Endothelial cell of umbilical vein (primary cell): ENCODE data around the gene SPDYC. TPM values are rescaled to one million over a fixed set of nuclear protein-coding genes. Genes with fewer than 3 reads are reported as not detected.

ENCODE experiments used
- BruUV-seq: library from RNA; stranded (reverse); fragments of 400-500 nt; replicated peaks from 2 replicates; lab custom pipeline; 2021; lab: Mats Ljungman, UMichigan
- CTCF ChIA-PET: fragments of 300-600, 350-600 bp; sonication (Branson Sonifier 250); formaldehyde crosslinking; loops from one replicate; lab custom pipeline; 2021; ENCODE audit warnings: antibody characterized with exemption, inconsistent platforms; lab: Charles Lee
- POLR2A ChIA-PET: fragments of 300-600, 350-600 bp; sonication (Branson Sonifier 250); formaldehyde crosslinking; loops from one replicate; lab custom pipeline; 2021; ENCODE audit warnings: antibody characterized with exemption, inconsistent platforms; lab: Charles Lee
- DNase-seq: peaks from one replicate; pipeline ENCODE4 v3.0.0-alpha.2; 2011; ENCODE audit warnings: low read depth, low spot score
- FAIRE-seq: peaks from 2 replicates; lab custom pipeline; 2011; peaks lifted over from hg19 to GRCh38; lab: Jason Lieb, UNC
- H2AFZ ChIP-seq: 2 replicates; pipeline ENCODE4 v1.6.0; 2012; ENCODE audit warnings: low read depth, low read length, control low read depth, inconsistent platforms
- H3K27ac ChIP-seq: 2 replicates; pipeline ENCODE4 v1.5.1; 2011; ENCODE audit warnings: low read depth, mild to moderate bottlenecking, control low read depth, low read length, moderate library complexity; ENCODE audit not compliant: insufficient read depth
- H3K27me3 ChIP-seq, 2 experiments: 2 replicates each; pipeline versions ENCODE4 v1.6.0 to v1.6.1; 2011; ENCODE audit warnings: low read length in 2 of 2, mixed read lengths in 1 of 2; ENCODE audit not compliant: control insufficient read depth in 2 of 2, insufficient read depth in 2 of 2
- H3K36me3 ChIP-seq, 2 experiments: 2 replicates in 1 of 2; 3 replicates in 1 of 2; pipeline ENCODE4 v1.5.1; 2011; ENCODE audit warnings: low read length in 2 of 2, mild to moderate bottlenecking in 1 of 2, moderate library complexity in 1 of 2; ENCODE audit not compliant: control insufficient read depth in 2 of 2, insufficient read depth in 2 of 2; ENCODE audit errors: extremely low read depth in 1 of 2
- H3K4me1 ChIP-seq: 3 replicates; pipeline ENCODE4 v1.5.1; 2011; ENCODE audit warnings: mild to moderate bottlenecking, low read length; ENCODE audit not compliant: control insufficient read depth, insufficient read depth; ENCODE audit errors: extremely low read depth
- H3K4me2 ChIP-seq: 2 replicates; pipeline ENCODE4 v1.6.1; 2011; ENCODE audit warnings: low read length, control low read depth, mixed read lengths; ENCODE audit not compliant: insufficient read depth
- H3K4me3 ChIP-seq, 3 experiments: fragments of 200-600 bp in 1 of 3; sonication (generic), shearing (Covaris generic) in 1 of 3; replicated peaks in 1 of 3; 2 replicates each; pipeline ENCODE4 v1.5.1; 2011 to 2016; ENCODE audit warnings: control low read depth in 3 of 3, low read length in 3 of 3, mild to moderate bottlenecking in 2 of 3, inconsistent platforms in 1 of 3, low read depth in 1 of 3, moderate library complexity in 1 of 3; ENCODE audit not compliant: insufficient read depth in 1 of 3
- H3K79me2 ChIP-seq: 2 replicates; pipeline ENCODE4 v1.6.0; 2012; ENCODE audit warnings: low read length, inconsistent platforms; ENCODE audit not compliant: control insufficient read depth, insufficient read depth
- H3K9ac ChIP-seq: replicated peaks from 2 replicates; pipeline ENCODE3; 2011; ENCODE audit warnings: low read length, control low read depth; ENCODE audit not compliant: insufficient read depth; ENCODE audit errors: extremely low read depth
- H3K9me1 ChIP-seq: replicated peaks from 3 replicates; pipeline ENCODE4 v1.6.0; 2011; ENCODE audit warnings: mild to moderate bottlenecking, low read length; ENCODE audit not compliant: control insufficient read depth, insufficient read depth; ENCODE audit errors: extremely low read depth
- H3K9me3 ChIP-seq: replicated peaks from 2 replicates; pipeline ENCODE4 v1.5.1; 2012; ENCODE audit warnings: low read length, inconsistent platforms; ENCODE audit not compliant: control insufficient read depth, insufficient read depth
- H4K20me1 ChIP-seq: replicated peaks from 2 replicates; pipeline ENCODE3; 2011; ENCODE audit warnings: mild to moderate bottlenecking, low read length; ENCODE audit not compliant: control insufficient read depth, insufficient read depth; ENCODE audit errors: extremely low read depth
- CTCF ChIP-seq, 2 donors: IDR thresholded peaks; 1 replicate in 1 of 2; 2 replicates in 1 of 2; pipeline ENCODE4 v1.5.1; 2011; ENCODE audit warnings: low read length in 2 of 2, mild to moderate bottlenecking in 2 of 2, moderate library complexity in 2 of 2, control low read depth in 1 of 2, inconsistent platforms in 1 of 2, low read depth in 1 of 2; ENCODE audit not compliant: insufficient read depth in 1 of 2; ENCODE audit errors: extremely low read depth in 1 of 2
- EZH2 ChIP-seq: IDR thresholded peaks from 2 replicates; pipeline ENCODE4 v1.6.1; 2012; ENCODE audit warnings: borderline replicate concordance, low read depth, mild to moderate bottlenecking, moderate library complexity, low read length, inconsistent platforms; ENCODE audit not compliant: severe bottlenecking
- FOS ChIP-seq: IDR thresholded peaks from 2 replicates; pipeline ENCODE4 v1.6.1; 2011; ENCODE audit warnings: mild to moderate bottlenecking, low read length, moderate library complexity, borderline replicate concordance; ENCODE audit not compliant: insufficient read depth
- GATA2 ChIP-seq: IDR thresholded peaks from 2 replicates; pipeline ENCODE4 v1.7.0; 2011; ENCODE audit warnings: low read depth, mild to moderate bottlenecking, moderate library complexity, mixed read lengths, low read length; ENCODE audit not compliant: insufficient read length, insufficient read depth
- JUN ChIP-seq: IDR thresholded peaks from 2 replicates; pipeline ENCODE4 v1.6.1; 2011; ENCODE audit warnings: borderline replicate concordance, low read depth; ENCODE audit not compliant: insufficient read length, insufficient read depth
- MYC ChIP-seq: IDR thresholded peaks from one replicate; pipeline ENCODE4 v1.6.1; 2011; ENCODE audit warnings: mild to moderate bottlenecking, low read depth, low read length
- POLR2A ChIP-seq: IDR thresholded peaks from 2 replicates; pipeline ENCODE4 v1.6.1; 2012; ENCODE audit warnings: low read depth, mild to moderate bottlenecking, control low read depth, low read length
- POLR2AphosphoS5 ChIP-seq: IDR thresholded peaks from 2 replicates; pipeline ENCODE4 v1.6.1; 2012; ENCODE audit warnings: low read depth, mild to moderate bottlenecking, control low read depth, low read length, moderate library complexity; ENCODE audit not compliant: insufficient read depth
- dilution Hi-C: fragments of 300-500 bp; cut with MboI; formaldehyde crosslinking; loops from one replicate; pipeline ENCODE4 v1.15.0; 2019; ENCODE audit warnings: low sequenced_read_pairs; ENCODE audit not compliant: extremely low pct_ligation_motif_present
- intact Hi-C: fragments of 100-400 bp; cut with micrococcal nuclease; formaldehyde crosslinking; loops from one replicate; pipeline ENCODE4 v1.10.0; 2022
- polyA plus RNA-seq, 4 experiments: library from polyadenylated mRNA; depleted of rRNA in 3 of 4; stranded (reverse) in 3 of 4; unstranded in 1 of 4; fragments of >200 nt; gene quantifications; 2 replicates each; pipeline versions ENCODE4 v1.2.1 to v1.2.3, GENCODE V29; 2011 to 2012; ENCODE audit warnings: missing spikeins in 1 of 4
- total RNA-seq: library from RNA; stranded (reverse); gene quantifications from 2 replicates; pipeline ENCODE4 v1.2.3, GENCODE V29; 2021
- TF ChIP-seq, protein P1 (sequence below): IDR thresholded peaks from 2 replicates; pipeline ENCODE4 v1.6.1; 2011; ENCODE audit not compliant: insufficient read depth, insufficient read length

SPDYC gene
- total and polyA plus RNA-seq, 2 donors (not counting 3 experiments of a cell fraction or from before 2014, with no cell fraction given): not detected

DNA sequence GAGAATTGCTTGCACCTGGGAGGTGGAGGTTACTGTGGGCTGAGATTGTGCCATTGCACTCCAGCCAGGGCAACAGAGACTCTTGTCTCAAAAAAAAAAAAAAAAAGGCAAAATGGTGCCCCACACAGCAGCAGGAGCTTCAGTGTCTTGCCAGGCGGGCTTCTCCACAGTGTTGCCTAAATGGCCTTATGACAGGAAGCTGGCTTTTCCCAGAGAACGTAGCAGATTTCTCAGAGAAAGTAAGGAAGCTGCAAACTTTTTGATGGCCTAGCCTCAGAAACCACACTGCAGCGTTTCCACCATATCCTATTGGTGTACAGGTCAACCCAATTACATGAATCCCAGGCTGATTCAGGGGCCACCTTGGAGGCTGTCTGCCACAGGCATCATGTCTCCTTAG, 12.7 kb upstream of the SPDYC start:
- Histone ChIP-seq H3K36me3 (no peaks in the 10 kb centered on the region), H3K27me3 (peaks cover 0 to 2% of the 10 kb centered on the region in 2 experiments), H3K27ac (no peak overlapping the region), H3K9me1 (no peaks in the 10 kb centered on the region), H3K79me2 (no peaks in the 10 kb centered on the region), H4K20me1 (no peaks in the 10 kb centered on the region), H3K4me2 (no peak overlapping the region), H3K9ac (no peak overlapping the region), H3K4me3 (no peak overlapping the region), H3K4me1 (no peaks in the 10 kb centered on the region), H2AFZ (no peak overlapping the region), H3K9me3 (no peaks in the 10 kb centered on the region)
- TF ChIP-seq FOS: no peak
- TF ChIP-seq, protein P1, sequence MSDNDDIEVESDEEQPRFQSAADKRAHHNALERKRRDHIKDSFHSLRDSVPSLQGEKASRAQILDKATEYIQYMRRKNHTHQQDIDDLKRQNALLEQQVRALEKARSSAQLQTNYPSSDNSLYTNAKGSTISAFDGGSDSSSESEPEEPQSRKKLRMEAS: no peak
- TF ChIP-seq CTCF (IDR thresholded peaks at IDR 0.05; ENCODE audit: extremely low read depth in 1 of 2, insufficient read depth in 1 of 2, low read depth in 1 of 2, low read length in 2 of 2): no peak
- TF ChIP-seq POLR2A: no peak
- no peak for TF ChIP-seq POLR2AphosphoS5
- no peak for TF ChIP-seq GATA2
- ChIA-PET POLR2A (no interaction called here), CTCF (interaction anchor here (1.0 to 1.4 kb wide), 2 partner anchors 8 to 21 kb away, joined by 3 to 4 read pairs; no protein-coding TSS in a partner anchor)
- DNase-seq (no peak), FAIRE-seq (no peak)
- no TSS peak for BruUV-seq
- intact Hi-C loops (no loop called here), dilution Hi-C loops (no loop called here)

DNA sequence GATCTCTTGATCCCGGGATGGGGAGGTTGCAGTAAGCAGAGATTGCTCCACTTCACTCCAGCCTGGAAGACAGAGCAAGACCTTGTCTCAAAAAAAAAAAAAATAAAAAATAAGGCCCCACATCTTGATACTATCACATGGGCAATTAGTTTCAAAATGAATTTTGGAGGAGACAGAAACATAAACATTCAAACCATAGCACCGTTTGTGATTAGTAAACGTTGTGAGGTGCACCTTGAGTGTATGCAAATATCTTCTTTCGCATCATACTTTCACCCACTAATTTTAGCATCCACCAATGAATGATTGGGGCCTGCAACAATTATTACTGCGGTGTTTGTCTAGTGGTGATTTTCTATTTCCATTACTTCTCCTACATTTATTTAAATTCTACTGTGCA, 11.0 kb upstream of the SPDYC start:
- no peaks in the 10 kb centered on the region for H4K20me1 ChIP-seq
- H3K4me3 ChIP-seq: no peak overlapping the region
- no TSS peak for BruUV-seq
- no peak for FAIRE-seq
- H3K9me1 ChIP-seq: no peaks in the 10 kb centered on the region
- no peak overlapping the region for H3K9ac ChIP-seq
- dilution Hi-C loops: no loop called here
- CTCF ChIA-PET: no interaction called here
- TF ChIP-seq FOS (no peak), MYC (no peak), POLR2A (no peak), JUN (no peak), POLR2AphosphoS5 (no peak), EZH2 (no peak), CTCF (IDR thresholded peaks at IDR 0.05; ENCODE audit: extremely low read depth in 1 of 2, insufficient read depth in 1 of 2, low read depth in 1 of 2, low read length in 2 of 2) (no peak), GATA2 (no peak)
- TF ChIP-seq, protein P1: no peak
- DNase-seq: no peak
- no peaks in the 10 kb centered on the region for H3K79me2 ChIP-seq
- H3K9me3 ChIP-seq: no peaks in the 10 kb centered on the region
- H3K27me3 ChIP-seq: no peaks in the 10 kb centered on the region
- H3K4me2 ChIP-seq: no peak overlapping the region
- no peaks in the 10 kb centered on the region for H3K36me3 ChIP-seq
- H3K4me1 ChIP-seq: no peaks in the 10 kb centered on the region
- POLR2A ChIA-PET: no interaction called here
- no peak overlapping the region for H3K27ac ChIP-seq
- H2AFZ ChIP-seq: no peak overlapping the region
- intact Hi-C loops: no loop called here
